Activated CD4-positive, CD25-positive, alpha-beta regulatory T cell treated with anti-CD3 and anti-CD28 coated beads, Interleukin-2, amount 50 U/mL, for 24 hours (primary cell): ENCODE measurements around the gene ZRSR2.

Source experiments
- ATAC-seq, 2 donors: fragments of 150-1000 bp; cut with Tn5 transposase; one replicate each; pipeline ENCODE4 v1.10.0; 2021; ENCODE audit warnings: mild to moderate bottlenecking in 1 of 2, moderate library complexity in 1 of 2

Gene ZRSR2

GRCh38 chrX:15854080-15854655 lies 63.9 kb downstream of the ZRSR2 start:
- no peak for ATAC-seq

DNA sequence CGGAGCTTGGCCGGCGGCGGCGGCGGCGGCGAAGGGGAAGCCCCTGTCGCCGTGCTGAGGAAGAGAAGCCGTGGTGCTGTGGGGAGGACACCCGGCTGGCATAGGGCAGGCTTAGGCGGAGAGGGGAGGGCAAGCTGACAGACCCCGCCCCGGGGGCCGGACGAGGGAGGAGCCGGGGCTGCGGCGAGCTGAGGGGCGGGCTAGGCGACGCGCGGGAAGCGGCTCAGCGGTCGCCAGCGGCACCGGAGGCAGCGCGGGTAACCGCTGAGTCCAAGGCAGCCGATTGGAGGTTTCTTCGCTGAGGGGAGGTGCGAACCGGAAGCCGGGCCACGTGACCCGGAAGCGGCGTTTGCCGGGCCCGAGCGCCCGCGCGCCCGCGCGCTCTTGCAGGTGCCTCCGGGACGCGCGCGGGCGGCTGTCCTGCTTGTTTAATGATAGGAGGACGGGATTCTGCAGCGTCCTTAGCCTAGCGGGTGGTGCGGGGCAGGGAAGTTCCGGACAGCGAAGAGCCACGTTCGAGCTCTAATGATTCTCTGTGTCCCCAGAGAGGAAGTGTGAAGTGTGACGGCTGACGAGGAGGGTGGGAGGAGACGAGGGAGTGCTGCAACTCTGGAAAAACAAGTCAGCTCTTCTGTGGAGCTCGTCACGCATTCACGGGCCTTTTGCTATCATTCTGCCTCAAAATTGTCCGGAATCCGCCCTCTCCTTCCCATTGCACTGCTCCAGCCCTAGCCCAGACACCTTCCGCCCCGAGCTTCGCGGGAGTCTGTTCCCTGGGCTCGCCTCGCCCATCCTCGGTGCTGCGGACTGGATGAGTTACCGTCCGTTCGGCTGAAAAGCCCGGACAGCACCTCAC lies 64.7 kb downstream of the ZRSR2 start, which contains the start of gene AP1S2:
TSS of gene AP1S2 (minus strand) at position 102 of the 856 bp plus-strand sequence. CDS start 2,289 bp downstream, outside the sequence.
- ATAC-seq = peak; percentile 94 to 96

- ATAC-seq = no peak
These were observed 65.4 kb downstream of the ZRSR2 start for GRCh38 chrX:15855568-15856221.

- no peak for ATAC-seq
These were observed 65.9 kb downstream of the ZRSR2 start for GRCh38 chrX:15856222-15856587.

GRCh38 chrX:15856636-15857035 lies 66.4 kb downstream of the ZRSR2 start:
- ATAC-seq = no peak

- no peak for ATAC-seq
These were observed 67.8 kb downstream of the ZRSR2 start for GRCh38 chrX:15858051-15858450.

DNA sequence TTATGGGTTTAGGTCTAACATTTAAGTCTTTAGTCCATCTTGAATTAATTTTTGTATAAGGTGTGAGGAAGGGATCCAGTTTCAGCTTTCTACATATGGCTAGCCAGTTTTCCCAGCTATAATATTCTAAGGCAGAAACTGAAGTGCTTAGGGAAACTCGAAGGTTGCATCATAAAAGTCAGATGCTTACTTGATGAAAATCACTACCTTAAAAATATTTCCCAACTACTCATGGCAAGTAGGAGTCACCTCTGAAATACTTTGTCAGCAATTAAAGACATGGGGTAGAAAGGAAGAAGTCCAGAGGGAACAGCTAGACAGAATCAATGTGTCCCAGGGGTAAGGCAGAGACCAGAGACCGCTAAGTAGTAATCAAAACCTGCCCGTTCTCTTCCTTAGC lies 70.6 kb downstream of the ZRSR2 start:
- no peak for ATAC-seq

- no peak for ATAC-seq
These were observed 73.7 kb downstream of the ZRSR2 start for GRCh38 chrX:15864023-15864422.

DNA sequence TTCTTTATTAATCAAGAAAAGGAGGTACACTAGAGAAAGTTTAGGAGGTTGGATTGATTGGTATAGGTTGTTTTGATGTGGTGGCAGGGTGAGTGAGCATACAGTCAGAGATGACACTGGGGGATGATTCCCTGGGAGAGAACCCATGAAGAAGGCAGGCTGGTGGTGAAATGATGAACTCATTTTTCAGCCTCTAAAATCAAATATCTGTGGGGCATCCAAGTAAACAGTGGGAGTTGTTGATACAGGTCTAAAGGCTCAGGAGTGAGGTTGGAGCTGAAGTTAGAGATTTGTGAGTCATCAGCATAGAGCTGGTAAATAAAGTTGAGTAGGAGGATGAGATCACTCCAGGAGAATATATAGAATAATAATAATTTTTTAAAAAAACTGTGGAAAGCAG lies 74.3 kb downstream of the ZRSR2 start:
- no peak for ATAC-seq

GRCh38 chrX:15866147-15866546 lies 75.9 kb downstream of the ZRSR2 start:
- no peak for ATAC-seq

GRCh38 chrX:15869695-15870094 lies 79.4 kb downstream of the ZRSR2 start:
- ATAC-seq = no peak

DNA sequence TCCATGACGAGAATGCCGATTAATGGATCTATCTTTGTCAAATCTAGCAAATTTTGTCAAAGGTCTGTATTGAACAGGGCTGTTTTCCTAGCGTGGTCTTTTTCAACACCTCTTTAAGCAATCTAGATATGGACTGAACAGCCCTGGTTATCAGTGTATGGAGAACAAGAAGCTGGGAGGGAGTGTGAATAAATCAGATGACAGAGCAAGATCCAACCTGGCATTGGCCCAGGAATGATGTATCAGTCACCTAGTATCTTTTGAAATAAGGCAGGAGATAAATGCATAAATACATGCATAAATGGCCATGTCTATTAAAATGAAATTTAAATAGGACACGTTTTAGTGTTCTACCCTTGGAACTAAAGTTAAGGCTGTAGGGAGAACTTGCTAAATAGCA lies 80.0 kb downstream of the ZRSR2 start:
- no peak for ATAC-seq
